B cell (primary cell): ENCODE data around the gene DOCK3. TPM values are rescaled to one million over a fixed set of nuclear protein-coding genes. Genes with fewer than 3 reads are reported as not detected.
"Not testable (repeated sequence)": the region's sequence is repeated elsewhere in the genome, so short reads cannot be mapped to it uniquely, and the experiment has no call there.

ENCODE experiments used
- ATAC-seq: fragments of 200-7000 bp; cut with Tn5 transposase; one replicate; pipeline ENCODE4 v1.10.0; 2021; ENCODE audit warnings: low read depth, mild to moderate bottlenecking, moderate number of reproducible peaks, moderate library complexity
- CTCF ChIA-PET: fragments of 350-600 bp; sonication (Branson Sonifier 250); formaldehyde crosslinking; loops from one replicate; lab custom pipeline; 2021; ENCODE audit warnings: antibody characterized with exemption, inconsistent platforms; lab: Charles Lee
- POLR2A ChIA-PET: fragments of 350-600 bp; sonication (Branson Sonifier 250); formaldehyde crosslinking; loops from one replicate; lab custom pipeline; 2021; ENCODE audit warnings: antibody characterized with exemption; lab: Charles Lee
- DNase-seq: peaks from one replicate; pipeline ENCODE4 v3.0.0; 2013
- H2AFZ ChIP-seq: 2 replicates; pipeline ENCODE4 v1.6.1; 2012; ENCODE audit warnings: mild to moderate bottlenecking, low read depth, low read length; ENCODE audit not compliant: insufficient read depth, poor library complexity, severe bottlenecking
- H3K27ac ChIP-seq, 2 donors: 1 replicate in 1 of 2; 2 replicates in 1 of 2; pipeline ENCODE4 v1.5.1; 2012 to 2013; ENCODE audit warnings: low read length in 2 of 2, mild to moderate bottlenecking in 2 of 2, moderate library complexity in 1 of 2
- H3K27me3 ChIP-seq, 4 experiments: fragments of 200-600 bp in 1 of 4; sonication (generic) in 1 of 4; replicated peaks in 1 of 4; 1 replicate in 2 of 4; 2 replicates in 2 of 4; pipeline versions ENCODE4 v1.6.1 to v1.7.0; 2013 to 2016; ENCODE audit warnings: low read length in 3 of 4, mild to moderate bottlenecking in 2 of 4, mixed read lengths in 1 of 4, moderate library complexity in 1 of 4; ENCODE audit not compliant: insufficient read depth in 4 of 4, control insufficient read depth in 3 of 4; ENCODE audit errors: control extremely low read depth in 1 of 4
- H3K36me3 ChIP-seq, 2 experiments: replicated peaks in 1 of 2; 1 replicate in 1 of 2; 2 replicates in 1 of 2; pipeline versions ENCODE4 v1.6.1 to v1.7.1; 2013; ENCODE audit warnings: low read length in 1 of 2; ENCODE audit not compliant: insufficient read depth in 2 of 2, control insufficient read depth in 1 of 2; ENCODE audit errors: control extremely low read depth in 1 of 2, extremely low read depth in 1 of 2
- H3K4me1 ChIP-seq, 2 donors: fragments of 200-600 bp in 1 of 2; sonication (generic) in 1 of 2; 1 replicate in 1 of 2; 2 replicates in 1 of 2; pipeline versions ENCODE4 v1.5.1 to v1.6.1; 2013 to 2017; ENCODE audit warnings: low read length in 2 of 2; ENCODE audit not compliant: control insufficient read depth in 2 of 2, insufficient read depth in 2 of 2
- H3K4me2 ChIP-seq: replicated peaks from 2 replicates; pipeline ENCODE3; 2012; ENCODE audit warnings: mild to moderate bottlenecking, low read depth, low read length; ENCODE audit not compliant: poor library complexity, severe bottlenecking
- H3K4me3 ChIP-seq, 5 experiments: fragments of 200-600 bp in 1 of 5; sonication (generic) in 1 of 5; 1 replicate in 3 of 5; 2 replicates in 2 of 5; pipeline versions ENCODE4 v1.5.1 to v1.7.0; 2011 to 2016; ENCODE audit warnings: low read length in 4 of 5, mild to moderate bottlenecking in 4 of 5, low read depth in 2 of 5, control low read depth in 1 of 5, moderate library complexity in 1 of 5; ENCODE audit not compliant: insufficient read depth in 1 of 5; ENCODE audit errors: control extremely low read depth in 1 of 5, extremely low read depth in 1 of 5
- H3K79me2 ChIP-seq: fragments of 200-600 bp; sonication (generic); one replicate; pipeline ENCODE4 v1.6.0; 2016; ENCODE audit warnings: low read length; ENCODE audit not compliant: control insufficient read depth, insufficient read depth
- H3K9ac ChIP-seq: fragments of 200-600 bp; sonication (generic); 2 replicates; pipeline ENCODE4 v1.6.1; 2017; ENCODE audit warnings: mild to moderate bottlenecking, low read length, moderate library complexity
- H3K9me3 ChIP-seq, 3 donors: one replicate each; pipeline versions ENCODE4 v1.6.1 to v1.7.1; 2013; ENCODE audit warnings: low read length in 2 of 3; ENCODE audit not compliant: control insufficient read depth in 2 of 3, insufficient read depth in 1 of 3; ENCODE audit errors: control extremely low read depth in 1 of 3
- H4K20me1 ChIP-seq: 2 replicates; pipeline ENCODE4 v1.6.0; 2012; ENCODE audit warnings: mild to moderate bottlenecking, low read length; ENCODE audit not compliant: insufficient read depth, control insufficient read depth, poor library complexity, severe bottlenecking
- H3K27ac Mint-ChIP-seq: one replicate; pipeline ENCODE4 v1.8.0; 2021; ENCODE audit warnings: mixed read lengths
- H3K27me3 Mint-ChIP-seq: one replicate; pipeline ENCODE4 v1.8.0; 2021; ENCODE audit warnings: mixed read lengths
- H3K4me1 Mint-ChIP-seq: one replicate; pipeline ENCODE4 v1.8.0; 2021; ENCODE audit warnings: mixed read lengths
- H3K4me3 Mint-ChIP-seq: one replicate; pipeline ENCODE4 v1.8.0; 2021; ENCODE audit warnings: mixed read lengths
- H3K9me3 Mint-ChIP-seq: one replicate; pipeline ENCODE4 v1.8.0; 2022; ENCODE audit warnings: mixed read lengths; ENCODE audit not compliant: insufficient read depth
- EZH2 ChIP-seq: IDR thresholded peaks from 2 replicates; pipeline ENCODE4 v1.6.1; 2012; ENCODE audit warnings: borderline replicate concordance, low read depth, mild to moderate bottlenecking, moderate library complexity, low read length; ENCODE audit not compliant: insufficient read depth, poor library complexity, severe bottlenecking
- WGBS: methylation state at CpG from one replicate; pipeline ENCODE4 v1.1.5; 2013; ENCODE audit warnings: missing lambda C conversion rate; ENCODE audit not compliant: insufficient coverage; 5-methylcytosine and 5-hydroxymethylcytosine counted together
- intact Hi-C: fragments of 100-400 bp; cut with micrococcal nuclease; formaldehyde crosslinking; loops from one replicate; pipeline ENCODE4 v1.10.0; 2022
- polyA plus RNA-seq: library from polyadenylated mRNA; depleted of rRNA; stranded (reverse); fragments of >200 nt; gene quantifications from 2 replicates; pipeline ENCODE4 v1.2.3, GENCODE V29; 2012
- total RNA-seq, 2 donors: library from RNA; stranded (reverse); fragments of 120-200 nt in 1 of 2; gene quantifications; 1 replicate in 1 of 2; 2 replicates in 1 of 2; pipeline versions ENCODE4 v1.2.3 to v1.2.4, GENCODE V29; 2013 to 2022
- TF ChIP-seq, protein P1 (sequence below): fragments of 200-600 bp; IDR thresholded peaks from one replicate; pipeline ENCODE4 v1.8.0; 2022; ENCODE audit warnings: antibody characterized with exemption, mild to moderate bottlenecking

Gene DOCK3
- total and polyA plus RNA-seq, 2 donors (not counting 1 experiment from before 2014, with no cell fraction given), result 0.06 to 0.30 TPM

DNA sequence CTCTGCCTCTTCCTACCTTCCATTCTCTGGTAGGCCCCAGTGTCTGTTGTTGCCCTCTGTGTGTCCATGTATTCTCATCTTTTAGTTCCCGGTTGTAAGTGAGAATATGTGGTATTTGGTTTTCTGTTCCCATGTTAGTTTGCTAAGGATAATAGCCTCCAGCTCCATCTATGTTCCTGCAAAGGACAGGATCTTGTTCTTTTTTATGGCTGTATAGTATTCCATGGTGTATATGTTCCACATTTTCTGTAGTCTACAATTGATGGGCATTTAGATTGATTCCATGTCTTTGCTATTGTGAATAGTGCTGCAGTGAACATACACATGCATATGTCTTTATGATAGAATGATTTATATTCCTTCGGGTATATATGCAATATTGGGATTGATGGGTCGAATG, 107.0 kb downstream of the DOCK3 start:
- H3K4me3 Mint-ChIP-seq, H3K4me2 ChIP-seq, H4K20me1 ChIP-seq, H2AFZ ChIP-seq, H3K4me1 ChIP-seq, H3K4me3 ChIP-seq, H3K36me3 ChIP-seq, H3K4me1 Mint-ChIP-seq, H3K79me2 ChIP-seq, CTCF ChIA-PET, POLR2A ChIA-PET, H3K9ac ChIP-seq, intact Hi-C loops, H3K27ac ChIP-seq, DNase-seq, H3K27me3 ChIP-seq, ATAC-seq, H3K27ac Mint-ChIP-seq: not testable (repeated sequence)
- H3K9me3 Mint-ChIP-seq, result peaks cover 13% of the 10 kb centered on the region
- H3K27me3 Mint-ChIP-seq, result peaks cover 11% of the 10 kb centered on the region
- peaks cover 3 to 14% (median 7%) of the 10 kb centered on the region in 3 donors for H3K9me3 ChIP-seq
- no CpG with 5 or more reads among the region's 3 CpGs for WGBS

DNA sequence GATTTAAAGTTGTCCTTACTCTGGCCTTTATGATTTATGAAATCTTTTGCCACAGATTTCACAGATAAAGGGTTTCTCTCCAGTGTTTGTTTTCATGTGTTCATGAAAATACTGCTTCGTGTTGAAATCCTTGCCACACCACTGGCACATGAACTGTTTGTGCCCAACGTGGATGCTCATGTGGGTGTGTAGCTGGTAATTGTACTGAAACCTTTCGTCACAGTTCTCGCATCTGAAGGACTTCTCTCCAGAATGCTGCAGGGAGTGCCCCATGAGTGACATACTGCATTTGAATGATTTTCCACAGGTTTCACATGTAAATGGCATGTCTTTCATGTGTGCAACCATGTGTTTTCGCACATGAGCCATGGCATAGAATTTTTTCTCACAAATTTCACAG, 111.9 kb downstream of the DOCK3 start:
- WGBS, result 88% methylated on average over 4 of the region's 5 CpGs
- Histone ChIP-seq H3K4me1 (no peaks in the 10 kb centered on the region), H4K20me1 (no peaks in the 10 kb centered on the region), H3K4me2 (no peak overlapping the region), H3K27me3 (no peaks in the 10 kb centered on the region), H3K27ac (no peak overlapping the region), H3K36me3 (no peaks in the 10 kb centered on the region), H3K79me2 (no peaks in the 10 kb centered on the region), H3K4me3 (no peak overlapping the region), H3K9me3 (peaks cover 2 to 14% (median 7%) of the 10 kb centered on the region in 3 donors), H3K9ac (no peak overlapping the region), H2AFZ (no peak overlapping the region)
- H3K4me1 Mint-ChIP-seq, result no peaks in the 10 kb centered on the region
- intact Hi-C loops, result no loop called here
- peaks cover 12% of the 10 kb centered on the region for H3K9me3 Mint-ChIP-seq
- ChIA-PET POLR2A (no interaction called here), CTCF (no interaction called here)
- no peak overlapping the region for H3K4me3 Mint-ChIP-seq
- DNase-seq (no peak), ATAC-seq (no peak)
- TF ChIP-seq EZH2, result no peak
- TF ChIP-seq, protein P1, sequence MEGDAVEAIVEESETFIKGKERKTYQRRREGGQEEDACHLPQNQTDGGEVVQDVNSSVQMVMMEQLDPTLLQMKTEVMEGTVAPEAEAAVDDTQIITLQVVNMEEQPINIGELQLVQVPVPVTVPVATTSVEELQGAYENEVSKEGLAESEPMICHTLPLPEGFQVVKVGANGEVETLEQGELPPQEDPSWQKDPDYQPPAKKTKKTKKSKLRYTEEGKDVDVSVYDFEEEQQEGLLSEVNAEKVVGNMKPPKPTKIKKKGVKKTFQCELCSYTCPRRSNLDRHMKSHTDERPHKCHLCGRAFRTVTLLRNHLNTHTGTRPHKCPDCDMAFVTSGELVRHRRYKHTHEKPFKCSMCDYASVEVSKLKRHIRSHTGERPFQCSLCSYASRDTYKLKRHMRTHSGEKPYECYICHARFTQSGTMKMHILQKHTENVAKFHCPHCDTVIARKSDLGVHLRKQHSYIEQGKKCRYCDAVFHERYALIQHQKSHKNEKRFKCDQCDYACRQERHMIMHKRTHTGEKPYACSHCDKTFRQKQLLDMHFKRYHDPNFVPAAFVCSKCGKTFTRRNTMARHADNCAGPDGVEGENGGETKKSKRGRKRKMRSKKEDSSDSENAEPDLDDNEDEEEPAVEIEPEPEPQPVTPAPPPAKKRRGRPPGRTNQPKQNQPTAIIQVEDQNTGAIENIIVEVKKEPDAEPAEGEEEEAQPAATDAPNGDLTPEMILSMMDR, result no peak
- peaks cover 16% of the 10 kb centered on the region for H3K27me3 Mint-ChIP-seq
- H3K27ac Mint-ChIP-seq, result no peak overlapping the region

DNA sequence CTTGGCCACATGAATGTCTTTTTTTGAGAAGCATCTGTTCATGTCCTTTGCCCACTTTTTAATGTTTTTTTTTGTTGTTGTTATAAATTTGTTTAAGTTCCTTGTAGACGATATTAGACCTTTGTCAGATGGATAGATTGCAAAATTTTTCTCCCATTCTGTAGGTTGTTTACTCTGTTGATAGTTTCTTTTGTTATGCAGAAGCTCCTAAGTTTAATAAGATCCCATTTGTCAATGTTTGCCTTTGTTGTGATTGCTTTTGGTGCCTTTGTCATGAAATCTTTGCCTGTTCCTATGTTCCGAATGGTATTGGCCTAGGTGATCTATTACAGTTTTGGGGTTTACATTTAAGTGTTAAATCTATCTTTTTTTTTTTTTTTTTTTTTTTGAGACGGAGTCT, 116.2 kb downstream of the DOCK3 start:
- H3K27ac ChIP-seq, result not testable (repeated sequence)

More for the DNA sequence above, 116.2 kb downstream of the DOCK3 start:
- H3K36me3 ChIP-seq, H3K4me3 ChIP-seq, ATAC-seq, H2AFZ ChIP-seq, intact Hi-C loops, DNase-seq, H3K4me2 ChIP-seq, POLR2A ChIA-PET, H3K4me1 Mint-ChIP-seq, H4K20me1 ChIP-seq, CTCF ChIA-PET, H3K9ac ChIP-seq, H3K9me3 ChIP-seq, H3K4me3 Mint-ChIP-seq, H3K4me1 ChIP-seq, H3K27ac Mint-ChIP-seq, H3K27me3 ChIP-seq, H3K79me2 ChIP-seq, H3K9me3 Mint-ChIP-seq: not testable (repeated sequence)
- 88% methylated on average over 1 of the region's 3 CpGs for WGBS
- H3K27me3 Mint-ChIP-seq, result peaks cover 37% of the 10 kb centered on the region
